ENCODE data around the gene FBLIM1.
"Not testable (repeated sequence)": the region's sequence is repeated elsewhere in the genome, so short reads cannot be mapped to it uniquely, and the experiment has no call there.

The FBLIM1 gene

DNA sequence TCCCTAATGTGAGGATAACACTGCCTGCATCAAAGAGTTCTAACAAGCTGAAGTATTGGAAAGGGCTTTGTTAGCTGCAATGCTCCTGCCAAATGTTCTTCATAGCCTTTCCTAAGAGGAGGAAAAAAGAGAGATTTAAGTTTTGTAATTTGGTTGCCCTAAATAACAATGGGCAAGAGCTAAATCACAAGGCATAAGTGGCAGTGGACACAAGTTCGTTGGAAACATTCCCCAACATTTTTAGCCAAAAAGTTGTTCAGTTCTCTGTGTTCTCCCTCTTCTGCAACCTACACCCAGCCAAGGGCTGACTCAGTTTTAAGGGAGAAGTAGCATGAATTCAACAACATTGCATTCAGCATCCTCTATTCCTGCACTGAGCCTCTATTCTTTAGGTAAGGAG, 51.5 kb downstream of the FBLIM1 start:
- no peak for DNase-seq (ENCODE audit: low read depth in 2 of 2)

DNA sequence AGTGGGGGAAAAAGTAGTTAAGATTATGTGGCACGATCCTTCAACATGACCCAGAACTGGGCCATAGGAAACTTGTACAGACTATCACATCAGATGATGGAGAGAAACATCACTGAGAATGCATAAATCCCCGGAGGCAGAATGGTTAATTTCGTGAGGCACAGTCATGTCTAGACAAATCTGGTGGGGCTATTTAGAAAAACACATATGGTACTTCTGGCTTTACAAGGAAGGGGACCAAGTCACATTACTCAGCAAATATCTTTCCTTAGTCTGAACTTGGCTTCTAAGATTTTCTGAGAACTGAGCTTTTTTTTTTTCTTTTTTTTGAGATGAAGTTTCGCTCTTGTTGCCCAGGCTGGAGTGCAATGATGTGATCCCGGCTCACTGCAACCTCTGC, 58.1 kb downstream of the FBLIM1 start:
- DNase-seq (ENCODE audit: low read depth in 2 of 2): no peak

DNA sequence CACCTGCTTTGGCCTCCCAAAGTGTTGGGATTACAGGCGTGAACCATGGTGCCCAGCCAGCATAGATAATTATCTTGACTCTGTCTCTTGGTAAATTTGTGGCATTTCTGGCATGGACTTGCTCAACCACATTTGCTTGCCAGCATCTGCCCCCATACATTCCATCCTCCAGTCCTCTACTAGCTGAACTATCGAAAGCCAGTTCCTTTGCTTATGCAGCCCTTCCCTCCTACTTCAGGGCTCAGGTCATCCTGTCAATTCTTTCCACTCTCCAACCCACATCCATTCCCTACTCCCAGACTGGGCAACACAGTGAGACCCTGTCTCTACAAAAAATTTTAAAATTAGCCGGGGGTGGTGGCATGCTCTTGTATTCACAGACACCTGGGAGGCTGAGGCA, 61.9 kb downstream of the FBLIM1 start:
- no peak for DNase-seq (ENCODE audit: low read depth in 2 of 2)

GRCh38 chr1:15825800-15826199, 67.2 kb downstream of the FBLIM1 start:
- DNase-seq (ENCODE audit: low read depth in 2 of 2): no peak

- DNase-seq (ENCODE audit: low read depth in 2 of 2): no peak
Measured at GRCh38 chr1:15826810-15827507, 68.4 kb downstream of the FBLIM1 start.

DNA sequence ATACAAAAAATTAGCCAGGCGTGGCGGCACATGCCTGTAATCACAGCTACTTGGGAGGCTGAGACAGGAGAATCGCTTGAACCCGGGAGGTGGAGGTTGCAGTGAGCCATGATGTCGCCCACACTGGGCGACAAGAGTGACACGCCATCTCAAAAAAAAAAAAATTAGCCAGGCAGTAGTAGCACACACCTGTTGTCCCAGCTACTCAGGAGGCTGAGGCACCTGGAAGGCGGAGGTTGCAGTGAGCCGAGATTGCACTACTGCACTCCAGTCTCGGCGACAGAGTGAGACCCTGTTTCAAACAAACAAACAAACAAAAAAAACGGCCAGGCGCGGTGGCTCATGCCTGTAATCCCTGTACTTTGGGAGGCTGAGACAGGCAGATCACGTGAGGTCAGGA, 69.0 kb downstream of the FBLIM1 start:
- DNase-seq (ENCODE audit: low read depth in 2 of 2): not testable (repeated sequence)

DNA sequence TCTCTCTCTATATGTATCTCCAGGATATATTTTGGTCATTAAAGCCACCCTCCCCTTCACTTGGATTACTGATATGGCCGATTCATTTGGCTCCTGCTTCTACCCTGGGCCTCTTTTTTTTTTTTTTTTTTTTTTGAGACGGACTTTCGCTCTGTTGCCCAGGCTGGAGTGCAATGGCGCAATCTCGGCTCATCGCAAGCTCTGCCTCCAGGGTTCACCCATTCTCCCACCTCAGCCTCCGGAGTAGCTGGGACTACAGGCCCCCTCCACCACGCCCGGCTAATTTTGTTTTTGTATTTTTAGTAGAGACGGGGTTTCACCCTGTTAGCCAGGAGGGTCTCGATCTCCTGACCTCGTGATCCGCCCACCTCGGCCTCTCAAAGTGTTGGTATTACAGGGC, 70.3 kb downstream of the FBLIM1 start:
- DNase-seq (ENCODE audit: low read depth in 2 of 2): not testable (repeated sequence)

GRCh38 chr1:15830258-15830657, 71.7 kb downstream of the FBLIM1 start:
- DNase-seq (ENCODE audit: low read depth in 2 of 2): no peak

DNA sequence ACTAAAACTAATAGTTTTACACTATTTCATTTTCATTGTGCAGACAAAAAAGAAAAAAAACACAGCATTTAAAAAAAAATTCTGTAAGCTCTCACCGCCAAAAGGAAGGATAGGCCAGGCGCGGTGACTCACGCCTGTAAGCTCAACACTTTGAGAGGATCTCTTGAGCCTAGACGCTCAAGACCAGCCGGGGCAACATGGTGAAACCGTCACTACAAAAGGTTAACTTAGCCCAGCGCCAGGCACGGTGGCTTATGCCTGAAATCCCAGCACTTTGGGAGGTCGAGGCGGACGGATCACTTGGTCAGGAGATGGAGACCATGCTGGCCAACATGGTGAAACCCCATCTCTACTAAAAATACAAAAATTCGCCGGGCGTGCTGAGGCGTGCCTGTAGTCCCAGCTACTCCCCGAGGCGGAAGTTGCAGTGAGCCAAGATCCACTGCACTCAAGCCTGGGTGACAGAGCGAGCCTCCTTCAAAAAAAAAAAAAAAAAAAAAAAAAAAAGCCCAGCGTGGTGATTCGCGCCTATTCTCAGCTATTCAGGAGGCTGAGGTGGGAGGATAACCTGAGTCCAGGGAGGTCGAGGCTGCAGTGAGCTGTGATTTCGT, 74.6 kb downstream of the FBLIM1 start:
- DNase-seq (ENCODE audit: low read depth in 2 of 2): peak; percentile 15 to 32

- DNase-seq (ENCODE audit: low read depth in 2 of 2): no peak
Measured at GRCh38 chr1:15833842-15834405, 75.3 kb downstream of the FBLIM1 start.

GRCh38 chr1:15834406-15835204, 76.0 kb downstream of the FBLIM1 start:
- DNase-seq (ENCODE audit: low read depth in 2 of 2): peak; percentile 84

DNA sequence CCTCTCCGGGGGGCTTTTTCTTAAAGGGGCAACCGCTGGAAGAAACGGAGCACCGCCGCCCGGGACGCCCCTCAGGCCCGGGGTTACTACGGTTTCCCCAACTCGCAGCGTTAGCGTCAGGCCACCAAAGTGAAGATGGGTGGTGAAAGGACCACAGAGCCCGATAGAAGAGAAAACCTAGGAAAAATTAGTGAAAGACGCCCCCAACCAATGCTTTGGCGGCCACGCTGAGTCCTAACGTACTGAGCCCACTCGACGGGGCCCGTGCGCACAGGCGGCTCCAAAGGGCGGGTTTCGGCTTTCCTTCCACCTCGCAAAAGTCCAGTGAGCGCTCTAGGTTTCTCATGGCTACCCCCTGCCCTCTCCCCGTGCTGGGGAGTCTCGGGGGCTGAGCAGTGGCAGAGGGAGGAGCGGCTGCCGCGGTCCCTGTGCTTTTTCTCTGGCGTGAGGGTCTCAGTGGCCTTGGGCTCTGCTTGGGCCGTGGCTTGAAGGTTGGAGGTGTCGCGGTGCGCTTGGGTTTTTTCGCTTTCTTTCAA, 76.7 kb downstream of the FBLIM1 start:
- no peak for DNase-seq (ENCODE audit: low read depth in 2 of 2)

- peak; percentile 99 for DNase-seq (ENCODE audit: low read depth in 2 of 2)
Measured at GRCh38 chr1:15835741-15836510, 77.3 kb downstream of the FBLIM1 start.

Data from stimulated activated CD4-positive, alpha-beta T cell treated with anti-CD3 and anti-CD28 coated beads, Interleukin-1b, Interleukin-23, amount 100 ng/mL, for 4 hours (primary cell).